Measurements from ENCODE around the gene NDUFS2.

The NDUFS2 gene

GRCh38 chr1:161162806-161163205 is 39.4 kb upstream of the NDUFS2 start:
- DNase-seq (ENCODE audit: low read depth) = no peak
- Histone ChIP-seq H3K9ac (ENCODE audit: low read length) (no peak overlapping the region), H3K4me3 (ENCODE audit: low read length) (no peak overlapping the region), H3K27me3 (replicated peaks; ENCODE audit: control insufficient read depth, insufficient read depth, low read length) (no peaks in the 10 kb centered on the region), H3K9me3 (ENCODE audit: control insufficient read depth, low read length) (no peaks in the 10 kb centered on the region), H3K36me3 (ENCODE audit: control insufficient read depth, insufficient read depth, low read length, severe bottlenecking) (peaks cover 36% of the 10 kb centered on the region), H3K4me1 (ENCODE audit: control insufficient read depth, insufficient read depth, low read length) (peaks cover 33% of the 10 kb centered on the region)

GRCh38 chr1:161163793-161164192 is 38.4 kb upstream of the NDUFS2 start:
- Histone ChIP-seq H3K27me3 (replicated peaks; ENCODE audit: control insufficient read depth, insufficient read depth, low read length) (no peaks in the 10 kb centered on the region), H3K4me3 (ENCODE audit: low read length) (no peak overlapping the region), H3K9ac (ENCODE audit: low read length) (no peak overlapping the region), H3K36me3 (ENCODE audit: control insufficient read depth, insufficient read depth, low read length, severe bottlenecking) (peaks cover 27% of the 10 kb centered on the region), H3K4me1 (ENCODE audit: control insufficient read depth, insufficient read depth, low read length) (peaks cover 29% of the 10 kb centered on the region), H3K9me3 (ENCODE audit: control insufficient read depth, low read length) (no peaks in the 10 kb centered on the region)
- DNase-seq (ENCODE audit: low read depth) = no peak

DNA sequence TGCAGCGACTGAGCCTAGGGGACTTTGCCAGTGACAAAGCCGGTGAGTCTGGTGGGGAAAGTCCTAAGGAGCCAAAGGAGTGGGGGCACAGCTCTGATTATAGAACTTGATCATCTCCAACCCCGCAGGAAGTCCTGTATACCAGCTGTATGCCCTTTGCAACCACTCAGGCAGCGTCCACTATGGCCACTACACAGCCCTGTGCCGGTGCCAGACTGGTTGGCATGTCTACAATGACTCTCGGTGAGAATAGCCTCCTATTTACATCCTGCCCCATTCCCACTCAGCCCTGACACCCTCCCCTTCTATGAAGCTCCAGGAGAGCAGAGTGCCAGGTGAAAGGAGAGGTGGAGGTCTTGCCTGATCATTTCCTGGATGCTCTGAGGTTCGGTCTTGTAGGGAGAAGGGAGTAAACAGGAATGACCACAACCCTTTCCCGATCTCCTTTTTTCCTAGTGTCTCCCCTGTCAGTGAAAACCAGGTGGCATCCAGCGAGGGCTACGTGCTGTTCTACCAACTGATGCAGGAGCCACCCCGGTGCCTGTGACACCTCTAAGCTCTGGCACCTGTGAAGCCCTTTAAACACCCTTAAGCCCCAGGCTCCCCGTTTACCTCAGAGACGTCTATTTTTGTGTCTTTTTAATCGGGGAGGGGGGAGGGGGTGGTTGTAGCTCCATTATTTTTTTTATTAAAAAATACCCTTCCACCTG is 37.1 kb upstream of the NDUFS2 start:
- peaks cover 35% of the 10 kb centered on the region for H3K36me3 ChIP-seq (ENCODE audit: control insufficient read depth, insufficient read depth, low read length, severe bottlenecking)
- H3K4me3 ChIP-seq (ENCODE audit: low read length) = peak overlapping the region; percentile 93
- peaks cover 21% of the 10 kb centered on the region for H3K4me1 ChIP-seq (ENCODE audit: control insufficient read depth, insufficient read depth, low read length)
- H3K27me3 ChIP-seq (replicated peaks; ENCODE audit: control insufficient read depth, insufficient read depth, low read length) = no peaks in the 10 kb centered on the region
- H3K9me3 ChIP-seq (ENCODE audit: control insufficient read depth, low read length) = no peaks in the 10 kb centered on the region
- H3K9ac ChIP-seq (ENCODE audit: low read length) = peak overlapping the region; percentile 91
- no peak for DNase-seq (ENCODE audit: low read depth)

DNA sequence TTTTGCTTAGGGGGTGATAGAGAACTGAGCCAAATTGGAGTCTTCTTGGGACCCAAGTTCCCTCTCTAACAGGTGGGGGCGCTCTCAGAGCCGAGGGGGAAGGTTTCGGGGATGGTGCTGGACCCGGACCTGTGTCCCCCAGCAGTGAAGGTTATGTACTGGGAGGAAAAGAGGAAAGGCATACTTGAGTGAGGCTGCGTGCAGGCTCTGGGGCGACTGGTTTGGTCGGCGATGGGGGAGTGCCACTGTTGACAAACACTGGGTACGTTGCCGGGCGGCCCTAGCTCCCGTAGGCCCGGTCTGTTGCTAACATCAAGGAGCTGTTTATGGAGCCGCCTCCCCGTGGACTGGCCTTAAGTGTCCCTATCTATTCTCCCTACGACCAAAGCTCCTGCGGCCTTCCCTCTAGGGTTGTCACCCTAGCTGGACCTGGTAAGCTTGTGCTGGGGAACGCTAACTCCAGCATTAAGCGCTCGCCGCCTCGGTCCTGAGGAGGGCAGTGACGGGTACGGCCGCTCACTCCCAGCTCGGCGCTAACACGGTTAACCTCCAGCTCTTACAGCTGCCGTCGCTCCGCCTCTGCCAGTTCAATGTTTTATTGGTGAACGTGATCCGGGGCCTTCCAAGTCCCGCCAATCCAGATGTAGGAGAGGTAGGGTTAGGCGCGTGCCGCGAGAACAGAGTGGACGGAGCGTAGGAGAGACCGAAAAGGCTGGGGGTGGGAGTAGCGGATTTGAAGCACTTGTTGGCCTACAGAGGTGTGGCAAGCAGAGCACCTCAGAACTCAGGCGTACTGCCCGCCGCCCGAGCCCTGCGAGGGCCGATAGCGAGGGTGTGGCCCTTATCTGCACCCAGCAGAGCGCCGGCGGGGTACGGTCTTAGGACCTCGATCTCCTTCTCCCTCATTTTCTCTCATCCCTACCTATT is 36.2 kb upstream of the NDUFS2 start, which contains the start of gene PPOX:
TSS of gene PPOX (plus strand) at position 685 of the 927 bp plus-strand sequence. CDS start 422 bp downstream, outside the sequence.
- H3K27me3 ChIP-seq (replicated peaks; ENCODE audit: control insufficient read depth, insufficient read depth, low read length) = no peaks in the 10 kb centered on the region
- peak within 1 kb of the TSS; percentile 93 for H3K4me3 ChIP-seq (ENCODE audit: low read length)
- DNase-seq (ENCODE audit: low read depth) = peak; percentile 99
- H3K4me1 ChIP-seq (ENCODE audit: control insufficient read depth, insufficient read depth, low read length) = peaks cover 15% of the 10 kb centered on the region
- H3K9me3 ChIP-seq (ENCODE audit: control insufficient read depth, low read length) = no peaks in the 10 kb centered on the region
- H3K9ac ChIP-seq (ENCODE audit: low read length) = peak within 1 kb of the TSS; percentile 91
- H3K36me3 ChIP-seq (ENCODE audit: control insufficient read depth, insufficient read depth, low read length, severe bottlenecking) = peaks cover 41% of the 10 kb centered on the region

DNA sequence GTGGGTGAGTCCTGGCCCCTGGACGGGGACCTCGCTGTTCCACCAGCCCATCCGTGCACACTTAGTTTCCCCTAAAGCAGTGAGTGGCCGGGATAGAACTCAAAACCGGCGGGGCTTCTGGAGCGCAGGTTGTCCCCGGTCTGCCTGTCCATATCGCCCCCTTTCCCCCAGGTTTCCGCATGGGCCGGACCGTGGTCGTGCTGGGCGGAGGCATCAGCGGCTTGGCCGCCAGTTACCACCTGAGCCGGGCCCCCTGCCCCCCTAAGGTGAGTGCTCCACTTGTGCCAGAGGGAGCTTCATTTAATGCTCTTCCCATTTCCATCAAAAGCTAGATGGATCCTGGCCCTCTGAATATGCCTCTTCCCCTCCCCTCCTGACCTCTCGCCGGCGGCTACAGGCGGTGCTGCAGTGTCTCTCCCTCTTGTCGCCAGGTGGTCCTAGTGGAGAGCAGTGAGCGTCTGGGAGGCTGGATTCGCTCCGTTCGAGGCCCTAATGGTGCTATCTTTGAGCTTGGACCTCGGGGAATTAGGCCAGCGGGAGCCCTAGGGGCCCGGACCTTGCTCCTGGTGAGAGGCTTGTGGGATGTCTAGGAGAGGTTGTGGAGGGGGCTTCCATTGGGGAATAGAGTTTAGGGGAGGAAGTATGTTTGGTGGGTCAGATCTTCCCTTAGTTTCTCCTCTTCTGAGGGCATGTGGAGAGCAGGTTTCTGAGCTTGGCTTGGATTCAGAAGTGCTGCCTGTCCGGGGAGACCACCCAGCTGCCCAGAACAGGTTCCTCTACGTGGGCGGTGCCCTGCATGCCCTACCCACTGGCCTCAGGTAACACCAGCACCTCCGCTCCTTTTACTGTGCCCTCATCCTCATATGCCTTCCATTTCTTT is 35.3 kb upstream of the NDUFS2 start:
- Histone ChIP-seq H3K4me3 (ENCODE audit: low read length) (peak overlapping the region; percentile 93), H3K4me1 (ENCODE audit: control insufficient read depth, insufficient read depth, low read length) (peaks cover 18% of the 10 kb centered on the region), H3K9me3 (ENCODE audit: control insufficient read depth, low read length) (no peaks in the 10 kb centered on the region), H3K9ac (ENCODE audit: low read length) (peak overlapping the region; percentile 91), H3K36me3 (ENCODE audit: control insufficient read depth, insufficient read depth, low read length, severe bottlenecking) (peaks cover 50% of the 10 kb centered on the region), H3K27me3 (replicated peaks; ENCODE audit: control insufficient read depth, insufficient read depth, low read length) (no peaks in the 10 kb centered on the region)
- peak; percentile 33 for DNase-seq (ENCODE audit: low read depth)

GRCh38 chr1:161168906-161169305 is 33.3 kb upstream of the NDUFS2 start:
- peaks cover 44% of the 10 kb centered on the region for H3K36me3 ChIP-seq (ENCODE audit: control insufficient read depth, insufficient read depth, low read length, severe bottlenecking)
- no peak overlapping the region for H3K9ac ChIP-seq (ENCODE audit: low read length)
- DNase-seq (ENCODE audit: low read depth) = no peak
- no peak overlapping the region for H3K4me3 ChIP-seq (ENCODE audit: low read length)
- peaks cover 38% of the 10 kb centered on the region for H3K4me1 ChIP-seq (ENCODE audit: control insufficient read depth, insufficient read depth, low read length)
- H3K27me3 ChIP-seq (replicated peaks; ENCODE audit: control insufficient read depth, insufficient read depth, low read length) = no peaks in the 10 kb centered on the region
- no peaks in the 10 kb centered on the region for H3K9me3 ChIP-seq (ENCODE audit: control insufficient read depth, low read length)

GRCh38 chr1:161171191-161171590 is 31.0 kb upstream of the NDUFS2 start:
- peaks cover 37% of the 10 kb centered on the region for H3K4me1 ChIP-seq (ENCODE audit: control insufficient read depth, insufficient read depth, low read length)
- peak overlapping the region; percentile 69 for H3K9ac ChIP-seq (ENCODE audit: low read length)
- H3K9me3 ChIP-seq (ENCODE audit: control insufficient read depth, low read length) = no peaks in the 10 kb centered on the region
- H3K4me3 ChIP-seq (ENCODE audit: low read length) = no peak overlapping the region
- H3K27me3 ChIP-seq (replicated peaks; ENCODE audit: control insufficient read depth, insufficient read depth, low read length) = no peaks in the 10 kb centered on the region
- H3K36me3 ChIP-seq (ENCODE audit: control insufficient read depth, insufficient read depth, low read length, severe bottlenecking) = peaks cover 55% of the 10 kb centered on the region
- DNase-seq (ENCODE audit: low read depth) = no peak

- Histone ChIP-seq H3K9me3 (ENCODE audit: control insufficient read depth, low read length) (no peaks in the 10 kb centered on the region), H3K4me3 (ENCODE audit: low read length) (no peak overlapping the region), H3K9ac (ENCODE audit: low read length) (peak overlapping the region; percentile 69), H3K27me3 (replicated peaks; ENCODE audit: control insufficient read depth, insufficient read depth, low read length) (no peaks in the 10 kb centered on the region), H3K36me3 (ENCODE audit: control insufficient read depth, insufficient read depth, low read length, severe bottlenecking) (peaks cover 55% of the 10 kb centered on the region), H3K4me1 (ENCODE audit: control insufficient read depth, insufficient read depth, low read length) (peaks cover 42% of the 10 kb centered on the region)
- DNase-seq (ENCODE audit: low read depth) = no peak
Observed at GRCh38 chr1:161171696-161172095, 30.5 kb upstream of the NDUFS2 start.

- H3K9ac ChIP-seq (ENCODE audit: low read length) = peak overlapping the region; percentile 69
- no peaks in the 10 kb centered on the region for H3K27me3 ChIP-seq (replicated peaks; ENCODE audit: control insufficient read depth, insufficient read depth, low read length)
- no peaks in the 10 kb centered on the region for H3K9me3 ChIP-seq (ENCODE audit: control insufficient read depth, low read length)
- H3K4me3 ChIP-seq (ENCODE audit: low read length) = peak overlapping the region; percentile 35
- H3K36me3 ChIP-seq (ENCODE audit: control insufficient read depth, insufficient read depth, low read length, severe bottlenecking) = peaks cover 55% of the 10 kb centered on the region
- no peak for DNase-seq (ENCODE audit: low read depth)
- peaks cover 36% of the 10 kb centered on the region for H3K4me1 ChIP-seq (ENCODE audit: control insufficient read depth, insufficient read depth, low read length)
Observed at GRCh38 chr1:161172349-161172748, 29.8 kb upstream of the NDUFS2 start.

- H3K27me3 ChIP-seq (replicated peaks; ENCODE audit: control insufficient read depth, insufficient read depth, low read length) = no peaks in the 10 kb centered on the region
- peak; percentile 87 for DNase-seq (ENCODE audit: low read depth)
- H3K36me3 ChIP-seq (ENCODE audit: control insufficient read depth, insufficient read depth, low read length, severe bottlenecking) = peaks cover 55% of the 10 kb centered on the region
Observed at GRCh38 chr1:161172776-161173376, 29.3 kb upstream of the NDUFS2 start.

More at GRCh38 chr1:161172776-161173376, 29.3 kb upstream of the NDUFS2 start:
- peak overlapping the region; percentile 69 for H3K9ac ChIP-seq (ENCODE audit: low read length)
- no peaks in the 10 kb centered on the region for H3K9me3 ChIP-seq (ENCODE audit: control insufficient read depth, low read length)
- peaks cover 40% of the 10 kb centered on the region for H3K4me1 ChIP-seq (ENCODE audit: control insufficient read depth, insufficient read depth, low read length)
- H3K4me3 ChIP-seq (ENCODE audit: low read length) = peak overlapping the region; percentile 35
